H1 (cell line): ENCODE measurements around the gene SPTBN1. TPM values are rescaled to one million over a fixed set of nuclear protein-coding genes. Genes with fewer than 3 reads are reported as not detected.

ENCODE experiments used
- CTCF ChIA-PET: fragments of 300-600 bp; sonication (Branson Sonifier 250); formaldehyde crosslinking; loops from one replicate; lab custom pipeline; 2021; ENCODE audit not compliant: partially characterized antibody; lab: Charles Lee
- POLR2A ChIA-PET: fragments of 300-600 bp; sonication (Branson Sonifier 250); formaldehyde crosslinking; loops from one replicate; lab custom pipeline; 2021; ENCODE audit warnings: inconsistent platforms; ENCODE audit not compliant: partially characterized antibody; lab: Charles Lee
- DNase-seq, 2 experiments: peaks; one replicate each; pipeline versions ENCODE4 v3.0.0 to v3.0.0-alpha.2; 2010 to 2022; ENCODE audit warnings: low spot score in 2 of 2, low read depth in 1 of 2, mixed read lengths in 1 of 2
- FAIRE-seq: peaks from 2 replicates; lab custom pipeline; 2011; peaks lifted over from hg19 to GRCh38; lab: Jason Lieb, UNC
- H2AFZ ChIP-seq: 2 replicates; pipeline ENCODE4 v1.8.1; 2012; ENCODE audit warnings: low read length, inconsistent platforms
- H2AK5ac ChIP-seq: 2 replicates; pipeline ENCODE4 v1.6.1; 2013; ENCODE audit warnings: low read depth, low read length
- H2BK120ac ChIP-seq: replicated peaks from 2 replicates; pipeline ENCODE3; 2013; ENCODE audit warnings: low read depth, low read length, inconsistent platforms
- H2BK12ac ChIP-seq: 2 replicates; pipeline ENCODE4 v1.6.1; 2013; ENCODE audit warnings: low read depth, low read length
- H2BK15ac ChIP-seq: 2 replicates; pipeline ENCODE4 v1.6.1; 2013; ENCODE audit warnings: low read length
- H2BK20ac ChIP-seq: 2 replicates; pipeline ENCODE4 v1.6.1; 2013; ENCODE audit warnings: low read length
- H2BK5ac ChIP-seq: 2 replicates; pipeline ENCODE4 v1.6.1; 2013; ENCODE audit warnings: low read depth, low read length
- H3K14ac ChIP-seq: 2 replicates; pipeline ENCODE4 v1.6.1; 2013; ENCODE audit warnings: inconsistent platforms; ENCODE audit not compliant: insufficient read length
- H3K18ac ChIP-seq: 2 replicates; pipeline ENCODE4 v1.6.1; 2013; ENCODE audit warnings: low read length; ENCODE audit errors: extremely low read depth
- H3K23ac ChIP-seq: 2 replicates; pipeline ENCODE4 v1.6.1; 2013; ENCODE audit warnings: inconsistent platforms; ENCODE audit not compliant: insufficient read length
- H3K23me2 ChIP-seq: 2 replicates; pipeline ENCODE4 v1.6.1; 2013; ENCODE audit warnings: low read depth, low read length
- H3K27ac ChIP-seq: 2 replicates; pipeline ENCODE4 v1.6.1; 2011; ENCODE audit warnings: low read depth, low read length, inconsistent platforms
- H3K27me3 ChIP-seq, 4 experiments: replicated peaks in 1 of 4; 1 replicate in 1 of 4; 2 replicates in 3 of 4; pipeline versions ENCODE4 v1.6.1 to v1.8.1; 2011 to 2013; ENCODE audit warnings: low read length in 3 of 4, mild to moderate bottlenecking in 3 of 4, inconsistent platforms in 2 of 4, mixed read lengths in 2 of 4, moderate library complexity in 1 of 4; ENCODE audit not compliant: control insufficient read depth in 3 of 4, insufficient read depth in 3 of 4; ENCODE audit errors: extremely low read depth in 1 of 4
- H3K36me3 ChIP-seq, 4 experiments: 2 replicates each; pipeline versions ENCODE4 v1.6.1 to v1.8.1; 2011 to 2013; ENCODE audit warnings: mild to moderate bottlenecking in 4 of 4, low read length in 3 of 4, moderate library complexity in 2 of 4, control low read depth in 1 of 4, inconsistent platforms in 1 of 4; ENCODE audit not compliant: insufficient read depth in 4 of 4, control insufficient read depth in 2 of 4
- H3K4ac ChIP-seq: replicated peaks from 2 replicates; pipeline ENCODE3; 2013; ENCODE audit warnings: low read length, low read depth, mixed read lengths, inconsistent platforms; ENCODE audit not compliant: insufficient read length
- H3K4me1 ChIP-seq, 4 experiments: replicated peaks in 1 of 4; 1 replicate in 1 of 4; 2 replicates in 3 of 4; pipeline versions ENCODE4 v1.6.1 to v1.8.1; 2011 to 2013; ENCODE audit warnings: low read length in 3 of 4, inconsistent platforms in 2 of 4, mixed read lengths in 1 of 4; ENCODE audit not compliant: insufficient read depth in 4 of 4, control insufficient read depth in 3 of 4
- H3K4me2 ChIP-seq, 2 experiments: 2 replicates each; pipeline versions ENCODE4 v1.6.1 to v1.8.1; 2011 to 2013; ENCODE audit warnings: low read depth in 2 of 2, low read length in 2 of 2, control low read depth in 1 of 2, inconsistent platforms in 1 of 2, mild to moderate bottlenecking in 1 of 2; ENCODE audit not compliant: insufficient read depth in 1 of 2
- H3K4me3 ChIP-seq, 4 experiments: fragments of 200-600, 300-600 bp in 1 of 4; sonication (generic), shearing (Covaris generic), sonication (Bioruptor Twin) in 1 of 4; 2 replicates each; pipeline versions ENCODE4 v1.5.1 to v1.8.1; 2011 to 2016; ENCODE audit warnings: low read length in 4 of 4, low read depth in 3 of 4, control low read depth in 2 of 4, inconsistent platforms in 2 of 4, mild to moderate bottlenecking in 2 of 4, mixed read lengths in 1 of 4, moderate library complexity in 1 of 4; ENCODE audit not compliant: insufficient read depth in 2 of 4; ENCODE audit errors: extremely low read depth in 1 of 4
- H3K56ac ChIP-seq: replicated peaks from 2 replicates; pipeline ENCODE3; 2013; ENCODE audit warnings: low read depth, mild to moderate bottlenecking, mixed read lengths, low read length, inconsistent platforms; ENCODE audit not compliant: insufficient read length
- H3K79me1 ChIP-seq: 2 replicates; pipeline ENCODE4 v1.6.1; 2013; ENCODE audit warnings: low read depth, low read length, control low read depth
- H3K79me2 ChIP-seq, 2 experiments: 2 replicates each; pipeline versions ENCODE4 v1.6.1 to v1.8.1; 2012 to 2013; ENCODE audit warnings: low read length in 2 of 2, mild to moderate bottlenecking in 2 of 2, inconsistent platforms in 1 of 2; ENCODE audit not compliant: insufficient read depth in 2 of 2, control insufficient read depth in 1 of 2
- H3K9ac ChIP-seq, 4 experiments: replicated peaks in 1 of 4; 1 replicate in 1 of 4; 2 replicates in 3 of 4; pipeline versions ENCODE4 v1.6.1 to v1.8.1; 2011 to 2013; ENCODE audit warnings: low read depth in 3 of 4, low read length in 3 of 4, control low read depth in 2 of 4, mild to moderate bottlenecking in 2 of 4, moderate library complexity in 2 of 4, inconsistent platforms in 1 of 4; ENCODE audit errors: extremely low read depth in 1 of 4
- H3K9me3 ChIP-seq, 2 experiments: 2 replicates each; pipeline versions ENCODE4 v1.6.1 to v1.8.1; 2012 to 2013; ENCODE audit warnings: mild to moderate bottlenecking in 2 of 2, moderate library complexity in 2 of 2, control low read depth in 1 of 2, inconsistent platforms in 1 of 2, low read depth in 1 of 2, low read length in 1 of 2, mixed read lengths in 1 of 2; ENCODE audit not compliant: insufficient read depth in 2 of 2
- H4K20me1 ChIP-seq, 2 experiments: replicated peaks in 1 of 2; 2 replicates each; pipeline versions ENCODE3 to v1.8.1; 2011 to 2013; ENCODE audit warnings: inconsistent platforms in 2 of 2, low read length in 2 of 2, mild to moderate bottlenecking in 1 of 2; ENCODE audit not compliant: insufficient read depth in 2 of 2, control insufficient read depth in 1 of 2
- H4K5ac ChIP-seq: 2 replicates; pipeline ENCODE4 v1.6.1; 2013; ENCODE audit warnings: low read length, low read depth, mixed read lengths, inconsistent platforms; ENCODE audit not compliant: insufficient read length
- H4K8ac ChIP-seq: 2 replicates; pipeline ENCODE4 v1.8.0; 2013; ENCODE audit warnings: mild to moderate bottlenecking, moderate library complexity, low read length, inconsistent platforms; ENCODE audit not compliant: insufficient read depth; ENCODE audit errors: extremely low read depth
- H4K91ac ChIP-seq: replicated peaks from 2 replicates; pipeline ENCODE3; 2013; ENCODE audit warnings: low read length, mixed read lengths, inconsistent platforms; ENCODE audit not compliant: insufficient read length
- BCL11A ChIP-seq, 2 experiments: IDR thresholded peaks; one replicate each; pipeline ENCODE4 v1.6.1; 2011; ENCODE audit warnings: low read depth in 2 of 2, low read length in 2 of 2, mild to moderate bottlenecking in 2 of 2
- CHD1 ChIP-seq: IDR thresholded peaks from 2 replicates; pipeline ENCODE4 v1.6.1; 2012; ENCODE audit warnings: low read depth, low read length, improper control_type of control experiment
- EZH2 ChIP-seq: fragments of 200-600 bp; sonication (generic); IDR thresholded peaks from 2 replicates; pipeline ENCODE4 v1.7.1; 2012; ENCODE audit warnings: low read depth, mild to moderate bottlenecking, moderate library complexity, low read length, inconsistent platforms; ENCODE audit not compliant: severe bottlenecking
- KDM4A ChIP-seq: IDR thresholded peaks from one replicate; pipeline ENCODE4 v1.7.1; 2012; ENCODE audit warnings: low read depth, mild to moderate bottlenecking, moderate library complexity, low read length, inconsistent platforms; ENCODE audit not compliant: severe bottlenecking
- PHF8 ChIP-seq: fragments of 200-600 bp; sonication (generic); conservative IDR thresholded peaks from 2 replicates; pipeline ENCODE4 v1.7.1; 2012; ENCODE audit warnings: low read depth, mild to moderate bottlenecking, inconsistent platforms, low read length, moderate library complexity
- RAD21 ChIP-seq, 2 experiments: IDR thresholded peaks in 1 of 2; conservative IDR thresholded peaks in 1 of 2; 2 replicates each; pipeline ENCODE4 v1.6.1; 2011; ENCODE audit warnings: low read depth in 2 of 2, low read length in 2 of 2, improper control_type of control experiment in 1 of 2, inconsistent platforms in 1 of 2, mild to moderate bottlenecking in 1 of 2, moderate library complexity in 1 of 2
- RFX5 ChIP-seq: IDR thresholded peaks from 2 replicates; pipeline ENCODE4 v1.6.1; 2011; ENCODE audit warnings: low read depth, low read length, improper control_type of control experiment, borderline replicate concordance
- SRF ChIP-seq: IDR thresholded peaks from 2 replicates; pipeline ENCODE4 v1.6.1; 2011; ENCODE audit warnings: mild to moderate bottlenecking, low read depth, low read length, moderate library complexity
- polyA plus RNA-seq, 7 experiments: library from polyadenylated mRNA; depleted of rRNA in 3 of 7; stranded (reverse) in 5 of 7; unstranded in 2 of 7; fragments of >200 nt in 5 of 7; fragments of 200-250 nt in 2 of 7; gene quantifications; 1 replicate in 5 of 7; 2 replicates in 1 of 7; 4 replicates in 1 of 7; pipeline versions ENCODE4 v1.2.1 to v1.2.3, GENCODE V29; 2011 to 2013; ENCODE audit warnings: missing spikeins in 2 of 7, mixed read lengths in 2 of 7
- total RNA-seq: library from RNA; stranded (reverse); fragmentation: NEBNext Ultra II Directional; extraction: Animal tissue kit (Norgen Biotek cat#: 25700); gene quantifications from 2 replicates; pipeline ENCODE4 v1.2.1, GENCODE V29; 2021
- TF ChIP-seq, protein P1 (sequence below), 3 experiments: IDR thresholded peaks; 1 replicate in 2 of 3; 2 replicates in 1 of 3; pipeline versions ENCODE4 v1.5.1 to v1.6.1; 2011; ENCODE audit warnings: low read length in 3 of 3, mild to moderate bottlenecking in 3 of 3, inconsistent platforms in 2 of 3, low read depth in 1 of 3, moderate library complexity in 1 of 3; ENCODE audit not compliant: insufficient read depth in 1 of 3; ENCODE audit errors: control extremely low read depth in 1 of 3

SPTBN1 gene
- total and polyA plus RNA-seq, 2 of the 8 experiments (the other 6 are each of a cell fraction or from before 2014, with no cell fraction given) = 31.8 to 180 TPM

DNA sequence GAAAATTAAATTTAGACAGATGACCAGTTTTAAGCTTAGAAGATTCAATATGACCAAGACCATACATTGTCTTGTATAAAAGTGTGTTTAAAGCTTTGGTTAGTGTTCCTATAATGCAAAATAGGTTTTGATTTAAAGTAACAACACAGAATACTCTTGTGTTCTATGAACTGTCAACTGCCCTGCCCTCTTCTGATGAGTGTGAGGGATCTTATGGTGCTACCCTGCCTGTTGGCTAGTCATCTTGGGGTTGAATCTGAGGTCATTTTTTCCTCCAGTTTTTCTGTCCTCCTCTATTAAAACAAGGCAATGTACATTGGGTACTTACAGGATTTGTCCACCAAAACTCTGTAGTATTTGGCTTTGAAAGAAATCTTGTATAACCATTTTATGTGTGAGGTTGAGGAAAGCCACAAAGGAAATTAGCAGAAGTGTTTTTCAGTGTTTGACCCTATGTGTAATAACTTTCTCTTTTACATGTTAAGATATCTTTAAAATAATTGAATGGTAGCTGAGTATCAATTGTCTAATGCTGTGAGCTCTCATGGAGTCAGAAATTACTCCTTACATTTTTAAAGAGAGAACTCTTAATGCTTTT, 129.1 kb downstream of the SPTBN1 start:
- no peaks in the 10 kb centered on the region for H3K9me3 ChIP-seq
- no peak overlapping the region for H2BK5ac ChIP-seq
- no peak overlapping the region for H4K5ac ChIP-seq
- H3K4ac ChIP-seq = no peak overlapping the region
- peaks cover 11 to 96% of the 10 kb centered on the region in 2 experiments; a peak in 3 of 4 replicates for H3K79me2 ChIP-seq
- no peak overlapping the region for H3K23ac ChIP-seq
- H2BK120ac ChIP-seq = no peak overlapping the region
- no peak overlapping the region for H4K91ac ChIP-seq
- no peak overlapping the region for H3K27ac ChIP-seq
- no peak overlapping the region for H2AFZ ChIP-seq
- no peak overlapping the region for H3K4me2 ChIP-seq
- no peak overlapping the region for H3K9ac ChIP-seq
- no peaks in the 10 kb centered on the region for H3K36me3 ChIP-seq
- ChIA-PET CTCF (interaction anchor here (0.5 to 1.3 kb wide), 4 partner anchors 9 to 73 kb away, joined by 3 read pairs; no protein-coding TSS in a partner anchor), POLR2A (interaction anchor here (0.9 to 1.4 kb wide), 2 partner anchors 10 to 26 kb away, joined by 3 to 5 read pairs; no protein-coding TSS in a partner anchor)
- peaks cover 18 to 20% of the 10 kb centered on the region in 2 experiments for H4K20me1 ChIP-seq
- no peaks in the 10 kb centered on the region for H3K23me2 ChIP-seq
- no peak overlapping the region for H3K56ac ChIP-seq
- H2BK20ac ChIP-seq = no peak overlapping the region
- no peaks in the 10 kb centered on the region for H3K27me3 ChIP-seq
- no peak overlapping the region for H2BK12ac ChIP-seq
- H3K4me3 ChIP-seq = no peak overlapping the region
- no peak overlapping the region for H3K14ac ChIP-seq
- H2BK15ac ChIP-seq = no peak overlapping the region
- DNase-seq = no peak
- no peak for FAIRE-seq
- peaks cover 2 to 17% (median 11%) of the 10 kb centered on the region in 4 experiments; a peak in 6 of 7 replicates for H3K4me1 ChIP-seq
- H4K8ac ChIP-seq = no peak overlapping the region
- no peak overlapping the region for H3K18ac ChIP-seq
- no peak overlapping the region for H2AK5ac ChIP-seq
- peaks cover 7% of the 10 kb centered on the region; the same call in 1 of the 2 replicates for H3K79me1 ChIP-seq
- TF ChIP-seq, protein P1, sequence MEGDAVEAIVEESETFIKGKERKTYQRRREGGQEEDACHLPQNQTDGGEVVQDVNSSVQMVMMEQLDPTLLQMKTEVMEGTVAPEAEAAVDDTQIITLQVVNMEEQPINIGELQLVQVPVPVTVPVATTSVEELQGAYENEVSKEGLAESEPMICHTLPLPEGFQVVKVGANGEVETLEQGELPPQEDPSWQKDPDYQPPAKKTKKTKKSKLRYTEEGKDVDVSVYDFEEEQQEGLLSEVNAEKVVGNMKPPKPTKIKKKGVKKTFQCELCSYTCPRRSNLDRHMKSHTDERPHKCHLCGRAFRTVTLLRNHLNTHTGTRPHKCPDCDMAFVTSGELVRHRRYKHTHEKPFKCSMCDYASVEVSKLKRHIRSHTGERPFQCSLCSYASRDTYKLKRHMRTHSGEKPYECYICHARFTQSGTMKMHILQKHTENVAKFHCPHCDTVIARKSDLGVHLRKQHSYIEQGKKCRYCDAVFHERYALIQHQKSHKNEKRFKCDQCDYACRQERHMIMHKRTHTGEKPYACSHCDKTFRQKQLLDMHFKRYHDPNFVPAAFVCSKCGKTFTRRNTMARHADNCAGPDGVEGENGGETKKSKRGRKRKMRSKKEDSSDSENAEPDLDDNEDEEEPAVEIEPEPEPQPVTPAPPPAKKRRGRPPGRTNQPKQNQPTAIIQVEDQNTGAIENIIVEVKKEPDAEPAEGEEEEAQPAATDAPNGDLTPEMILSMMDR (IDR thresholded peaks at IDR 0.05; ENCODE audit: control extremely low read depth in 1 of 3, insufficient read depth in 1 of 3, low read depth in 1 of 3, low read length in 3 of 3) = no peak
- TF ChIP-seq SRF (no peak), EZH2 (no peak), PHF8 (no peak), BCL11A (IDR thresholded peaks at IDR 0.05; ENCODE audit: low read depth in 2 of 2, low read length in 2 of 2) (no peak), RFX5 (no peak), RAD21 (IDR thresholded peaks at IDR 0.05 in 1 of 2, conservative IDR thresholded peaks at IDR 0.05 in 1 of 2; ENCODE audit: low read depth in 2 of 2, low read length in 2 of 2) (no peak), CHD1 (no peak), KDM4A (no peak)
